GM19467 (cell line): ENCODE results near the gene ALDH1L1.

Source experiments
- ATAC-seq: cut with Tn5 transposase; IDR thresholded peaks from one replicate; pipeline ENCODE4 v1.9.1; 2021; ENCODE audit warnings: mild to moderate bottlenecking, moderate library complexity; ENCODE audit not compliant: unreplicated experiment

ALDH1L1 gene

DNA sequence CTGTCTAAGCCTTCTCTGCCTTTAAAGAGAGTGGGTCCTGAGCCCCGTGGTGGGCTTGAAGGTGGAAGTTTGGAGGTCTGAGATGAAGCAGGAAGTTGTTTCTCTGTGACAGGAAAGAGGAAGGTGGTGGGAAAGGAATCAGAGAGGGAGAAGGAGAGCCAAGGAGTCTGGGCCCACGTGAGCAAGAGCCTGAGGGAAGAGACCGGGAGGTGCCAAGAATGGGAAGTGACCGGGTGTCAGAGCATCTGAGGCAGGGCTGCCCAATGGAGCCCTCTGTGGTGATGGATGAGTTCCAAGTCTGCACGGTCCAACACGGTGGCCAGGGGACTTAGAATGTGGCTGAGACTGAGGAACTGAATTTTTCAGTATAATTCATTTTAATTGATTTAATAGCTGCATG lies 24.6 kb downstream of the ALDH1L1 start:
- ATAC-seq: no peak

DNA sequence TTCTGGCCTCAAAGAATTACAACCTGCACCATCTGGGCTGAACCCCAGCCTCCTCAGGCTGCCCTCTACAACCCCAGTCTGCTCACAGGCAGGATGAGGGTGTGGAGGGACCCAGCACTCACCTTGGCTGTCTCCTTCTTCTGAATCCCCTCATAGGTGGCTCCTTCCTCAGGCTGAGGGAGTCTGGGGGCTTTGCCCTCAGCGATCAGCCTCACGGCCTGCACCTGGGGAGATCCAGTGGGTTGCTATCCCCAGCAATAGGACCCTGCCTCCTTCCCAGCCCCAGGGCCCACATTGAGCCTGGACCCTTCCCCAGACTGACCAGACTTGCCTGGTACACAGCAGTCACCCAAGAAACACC lies 25.1 kb downstream of the ALDH1L1 start:
- ATAC-seq: no peak

DNA sequence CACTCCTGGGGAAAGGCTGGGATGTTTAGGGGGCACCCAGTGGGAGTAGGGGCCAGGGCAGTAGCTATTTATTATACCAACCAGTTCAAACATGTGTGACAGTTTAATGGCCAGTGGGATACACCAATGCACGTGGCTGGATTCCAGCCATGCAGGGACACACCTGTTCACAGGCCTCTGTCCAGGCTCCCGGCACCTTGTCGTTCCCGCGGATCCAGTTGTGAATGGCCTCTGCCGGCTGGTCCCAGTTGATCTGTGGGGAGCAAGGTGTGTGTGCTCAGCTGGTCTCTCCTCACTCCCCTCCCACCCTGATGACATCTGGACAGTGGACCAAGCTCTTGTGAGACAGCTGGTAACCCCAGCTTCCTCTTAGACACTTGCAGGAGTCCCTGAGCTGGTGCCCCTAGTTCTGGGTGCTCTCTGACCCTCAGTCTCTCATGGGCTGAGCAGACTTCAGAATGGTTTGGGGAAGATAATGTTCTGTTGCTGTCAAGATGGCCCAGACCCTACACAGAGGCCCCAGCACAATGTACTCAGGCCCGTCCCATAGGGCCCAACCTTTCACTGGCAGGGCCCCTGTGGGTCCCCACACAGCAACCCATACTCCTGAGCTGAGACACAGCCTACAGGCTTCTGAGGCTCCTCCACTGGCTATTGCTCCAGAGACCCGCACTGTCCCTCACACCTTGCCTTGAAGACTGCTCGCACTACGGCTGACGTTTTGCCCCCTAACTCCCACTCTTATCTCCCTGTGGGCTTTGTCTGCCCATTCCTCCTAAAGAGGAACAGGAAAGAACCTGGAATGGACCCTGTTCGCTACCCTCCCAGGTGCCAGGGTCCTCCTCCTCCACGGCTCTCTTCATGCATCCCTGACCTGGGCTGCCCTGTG lies 25.8 kb downstream of the ALDH1L1 start:
- no peak for ATAC-seq

DNA sequence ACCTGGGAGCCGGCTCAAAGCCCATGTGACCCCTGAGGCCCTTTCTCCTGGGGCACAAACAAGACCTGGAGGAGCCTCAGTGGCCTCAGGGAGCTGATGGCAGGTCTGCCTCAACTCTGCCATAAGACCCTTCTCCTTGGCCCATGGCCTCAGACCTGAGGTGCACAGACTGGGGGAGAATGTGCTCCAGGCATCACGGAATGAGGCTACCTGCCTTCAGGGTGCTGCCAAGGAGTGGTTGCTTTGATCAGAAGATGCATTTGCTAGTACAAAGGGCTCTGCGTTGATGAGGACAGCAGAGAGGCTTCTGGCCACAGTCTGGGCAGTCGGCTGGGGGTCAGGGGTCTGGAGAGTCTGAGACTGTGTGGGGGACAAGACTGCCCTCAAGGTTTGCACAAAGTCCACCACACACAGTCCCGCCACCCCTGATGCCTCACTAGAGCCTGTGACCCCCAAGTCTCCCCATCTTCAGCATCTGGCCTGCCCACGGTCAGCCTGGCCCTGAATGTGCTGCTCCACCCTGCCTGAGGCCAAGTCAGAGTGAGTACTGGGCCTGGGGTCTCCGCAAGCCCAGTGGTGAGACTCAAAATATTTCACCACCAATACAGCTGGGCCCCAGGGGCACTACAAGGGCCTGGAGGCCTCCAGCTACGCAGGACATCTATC lies 26.6 kb downstream of the ALDH1L1 start:
- ATAC-seq: no peak

DNA sequence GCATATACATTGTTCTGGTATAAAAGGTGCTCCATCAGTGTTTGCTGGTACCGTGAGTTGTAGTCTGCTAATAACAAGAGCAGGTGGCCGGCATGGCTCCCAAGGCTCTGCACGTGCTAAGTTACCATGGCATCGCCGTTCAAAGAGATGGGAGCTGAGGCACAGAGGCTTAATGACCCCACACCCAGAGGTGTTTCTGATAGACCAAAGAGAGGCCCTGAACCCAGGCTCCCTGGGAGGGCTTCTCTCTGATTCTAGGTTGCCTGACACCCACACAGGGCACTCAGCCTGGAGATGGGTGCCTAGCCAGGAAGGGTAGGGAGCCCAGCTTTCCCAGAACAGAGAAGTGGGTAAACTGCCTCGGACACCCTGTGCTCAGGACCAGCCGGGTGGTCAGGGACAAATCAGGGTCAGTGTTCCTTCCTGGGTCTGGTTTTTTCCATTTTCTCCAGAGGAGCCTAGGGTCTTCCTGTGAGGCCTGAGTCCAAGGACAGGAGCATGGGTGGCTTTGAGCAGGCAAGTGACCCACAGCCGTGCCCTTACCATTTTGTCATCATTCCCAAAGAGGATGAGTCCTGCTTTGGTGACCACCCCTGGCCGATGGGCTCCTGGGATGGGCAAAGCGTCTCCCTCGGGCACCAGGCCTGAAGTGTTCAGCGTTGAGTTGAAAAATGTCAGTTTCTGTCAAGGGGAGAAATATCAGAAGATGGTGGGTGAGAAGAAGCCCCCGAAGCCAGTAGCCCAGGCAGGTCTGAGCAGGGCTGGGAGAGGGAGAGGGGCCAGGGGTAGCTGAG lies 27.3 kb downstream of the ALDH1L1 start:
- ATAC-seq: no peak

DNA sequence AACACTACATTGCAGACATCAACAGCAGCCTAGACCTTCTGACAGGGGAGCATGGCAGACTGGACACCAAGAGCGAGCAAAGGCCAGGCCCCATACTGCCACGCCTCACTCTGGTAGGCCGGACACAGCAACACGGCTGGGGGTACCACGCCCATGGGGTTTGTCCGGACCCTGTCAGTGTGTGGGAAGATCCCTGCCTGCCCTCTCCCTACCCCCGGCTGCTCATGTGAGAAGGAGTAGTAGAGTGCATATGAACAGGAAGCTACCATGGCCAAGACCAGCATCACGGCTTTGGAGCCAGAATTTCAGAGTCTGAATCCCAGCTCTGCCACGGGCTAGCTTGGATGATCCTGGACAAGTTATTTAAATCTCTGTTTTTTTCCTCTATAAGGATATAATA lies 27.9 kb downstream of the ALDH1L1 start:
- ATAC-seq: no peak

DNA sequence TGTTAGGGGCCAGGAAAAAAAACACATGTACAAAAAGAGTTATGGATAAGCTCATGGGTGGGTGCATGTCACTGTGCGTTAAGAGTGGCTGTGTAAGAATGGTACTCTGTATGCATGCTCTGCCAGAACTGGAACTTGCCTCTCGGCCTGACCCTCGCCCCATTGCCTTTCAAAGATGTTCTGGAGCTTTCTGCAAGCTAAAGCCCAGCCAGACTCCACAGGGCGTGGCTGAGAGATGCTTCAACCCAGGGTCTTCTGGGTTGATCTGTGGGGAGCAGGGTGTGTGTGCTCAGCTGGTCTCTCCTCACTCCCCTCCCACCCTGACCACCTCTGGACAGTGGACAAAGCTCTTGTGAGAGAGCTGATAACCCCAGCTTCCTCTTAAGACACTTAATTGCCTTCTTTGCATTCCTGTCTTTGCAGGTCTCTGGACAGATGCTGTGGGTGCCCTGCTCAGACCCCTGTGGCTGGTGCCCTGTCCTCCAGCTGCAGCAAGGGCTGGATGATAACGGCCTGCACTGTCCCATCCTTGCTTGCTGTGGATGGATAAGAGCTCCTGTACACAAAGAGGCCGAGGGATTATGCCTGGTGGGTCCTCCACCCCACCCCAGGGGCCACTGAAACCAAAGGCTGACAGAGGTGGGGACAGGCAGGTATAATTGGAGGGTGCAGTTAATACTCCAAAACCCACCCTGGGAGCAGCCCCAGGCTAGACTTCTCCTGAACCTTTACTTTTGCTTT lies 28.7 kb downstream of the ALDH1L1 start:
- ATAC-seq: no peak

DNA sequence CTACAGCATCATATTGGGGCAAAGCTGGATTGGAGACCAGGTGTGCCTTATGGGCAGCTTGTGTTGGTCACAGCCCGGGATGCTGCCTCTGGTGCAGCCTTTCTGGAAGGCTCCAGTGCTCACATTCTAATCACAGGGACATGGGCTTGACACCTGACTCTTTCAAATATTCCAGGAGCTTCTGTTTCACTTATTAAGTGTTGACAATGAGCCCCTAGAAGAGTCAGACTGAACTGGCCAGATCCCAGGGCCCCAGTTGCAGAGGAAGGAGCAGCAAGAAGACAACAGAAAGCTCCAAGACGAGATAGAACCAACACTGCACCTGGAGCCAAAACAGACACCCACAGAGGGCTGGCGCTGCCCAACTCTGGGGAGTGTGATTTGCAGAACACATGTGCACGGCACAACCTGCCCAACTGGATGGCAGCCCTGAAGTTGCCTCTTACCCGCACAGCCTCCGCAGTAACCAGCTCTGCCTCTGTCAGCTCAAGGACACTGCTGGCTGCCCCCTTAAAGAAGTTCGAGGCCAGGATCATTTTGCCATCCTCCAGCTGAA lies 30.3 kb downstream of the ALDH1L1 start:
- ATAC-seq: no peak

DNA sequence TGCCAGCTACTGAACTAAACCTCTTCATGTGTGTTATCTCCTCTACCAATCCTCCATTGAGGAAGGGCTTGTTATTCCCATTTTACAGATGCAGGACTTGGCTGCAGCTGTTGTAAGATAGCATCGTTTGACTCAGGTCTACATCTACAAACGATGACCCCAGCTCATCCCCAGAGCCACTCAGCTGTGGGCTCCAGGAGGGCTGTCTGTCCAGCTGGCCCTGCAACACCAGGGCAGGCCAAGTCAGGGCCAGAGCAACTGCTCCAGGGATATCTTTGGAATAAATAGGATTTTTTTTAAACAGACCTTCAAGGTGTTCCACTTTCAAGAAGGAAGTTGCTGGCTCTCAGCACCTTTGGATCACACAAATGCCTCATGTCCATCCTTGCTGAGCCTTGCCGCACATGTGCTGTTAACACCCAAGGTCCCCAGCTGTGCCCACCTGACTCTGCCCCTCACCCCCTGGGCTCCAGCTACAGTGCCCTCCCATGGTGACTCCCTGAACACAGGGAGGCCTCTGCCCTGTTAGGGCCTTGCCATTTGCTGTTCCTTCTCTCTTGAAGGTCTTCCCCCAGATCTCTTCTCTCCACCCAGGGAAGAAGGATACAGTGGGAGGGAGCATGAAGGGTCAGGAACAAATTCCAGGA lies 31.0 kb downstream of the ALDH1L1 start:
- no peak for ATAC-seq

DNA sequence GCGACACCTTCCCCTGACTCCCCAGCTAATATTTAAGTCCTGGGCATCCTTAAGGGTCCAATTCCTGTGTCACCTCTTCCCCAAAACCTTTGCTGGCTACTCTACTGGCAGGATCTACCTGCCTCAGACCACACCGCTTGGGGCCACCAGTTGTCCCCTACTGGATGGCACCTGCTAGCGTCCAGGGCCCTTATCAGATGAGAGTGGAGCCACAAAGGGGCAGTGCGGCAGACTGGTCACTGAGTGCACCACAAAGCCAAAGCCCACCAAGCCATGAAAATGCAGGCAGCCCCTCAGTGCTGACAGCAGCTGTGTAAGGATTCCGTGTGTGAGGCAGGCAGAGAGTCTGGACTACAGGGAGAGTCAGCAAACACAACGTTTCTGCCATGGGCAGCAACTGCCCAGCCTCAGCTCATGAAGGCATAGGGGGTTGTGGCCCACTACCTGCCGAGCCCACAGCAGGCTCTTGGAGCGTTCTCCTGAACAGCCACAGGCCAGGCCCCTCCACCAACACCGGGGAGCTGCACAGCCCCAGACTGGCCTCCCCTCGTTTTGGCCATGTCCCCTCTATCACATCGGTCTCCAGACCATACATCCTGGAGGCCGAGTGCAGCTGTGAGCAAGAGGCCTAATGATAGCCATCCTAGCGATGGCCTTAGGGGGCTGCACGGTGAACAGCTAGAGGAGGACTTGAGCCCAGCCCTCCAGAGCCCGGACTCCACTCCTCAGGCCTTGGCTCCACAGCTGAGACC lies 32.3 kb downstream of the ALDH1L1 start:
- no peak for ATAC-seq

DNA sequence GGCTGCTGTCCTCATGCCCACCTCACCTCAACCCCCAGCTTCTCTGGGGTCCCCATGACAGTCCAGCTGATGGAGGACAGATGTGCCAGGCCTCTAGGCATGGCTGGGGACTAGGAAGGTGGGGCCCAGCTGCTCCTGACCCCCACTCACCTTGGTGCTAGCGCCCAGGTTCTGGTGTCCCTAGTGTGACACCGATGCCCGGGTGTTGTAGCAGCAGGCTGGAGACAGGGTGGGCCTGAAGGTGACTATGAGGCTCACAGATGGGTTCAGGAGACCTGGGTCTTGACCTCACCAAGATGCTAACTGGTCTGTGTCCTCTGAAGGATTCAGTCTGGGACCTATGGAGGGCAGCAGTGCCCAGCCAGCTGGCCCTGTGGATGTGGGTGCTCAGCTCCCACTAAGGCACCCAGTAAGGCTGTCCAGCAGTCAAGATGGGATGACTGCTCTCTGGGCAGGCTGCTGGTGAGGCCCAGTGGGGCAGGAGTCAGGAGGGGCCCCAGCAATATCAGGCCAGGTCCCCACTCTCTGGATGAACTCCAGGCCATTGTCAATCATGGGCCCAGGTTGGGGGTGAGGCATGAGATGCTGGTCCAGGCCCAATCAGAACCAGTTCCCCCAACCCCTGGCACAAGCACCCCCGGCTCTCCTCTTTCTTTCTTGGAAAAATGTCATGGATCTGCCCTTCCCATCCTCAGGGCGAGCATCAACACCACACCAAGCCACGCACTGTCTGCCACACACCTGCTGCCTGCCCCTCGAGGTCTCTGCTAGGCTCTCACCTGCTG lies 33.0 kb downstream of the ALDH1L1 start:
- ATAC-seq: no peak

DNA sequence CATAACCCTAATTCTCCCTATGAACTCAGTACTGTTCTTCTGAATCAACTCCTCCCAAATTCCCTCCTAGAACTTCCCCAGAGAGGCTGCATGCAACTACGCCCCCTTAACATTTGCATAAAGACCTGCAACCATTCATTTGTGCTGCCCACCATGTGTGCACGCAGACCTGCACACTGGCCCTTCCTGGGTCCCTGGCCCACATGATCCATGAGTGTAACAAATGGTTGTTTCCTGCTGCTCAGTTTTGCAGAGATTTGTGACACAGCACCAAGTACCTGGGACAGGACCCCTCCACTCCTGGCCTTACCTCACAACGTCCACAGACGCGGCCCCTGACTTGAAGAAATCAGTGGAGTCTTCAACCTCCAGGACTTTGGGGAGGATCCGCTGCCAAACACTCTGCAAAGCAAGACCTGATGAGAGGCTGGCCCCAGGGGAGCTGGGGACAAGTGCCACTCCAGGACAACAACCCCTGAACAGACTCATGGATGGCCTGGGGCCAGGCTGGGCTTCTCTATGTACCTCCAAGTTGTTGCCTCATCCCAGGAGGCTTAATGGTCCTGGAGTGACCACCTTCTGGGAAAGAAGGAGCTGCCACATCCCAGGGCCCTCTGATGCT lies 33.8 kb downstream of the ALDH1L1 start:
- no peak for ATAC-seq

DNA sequence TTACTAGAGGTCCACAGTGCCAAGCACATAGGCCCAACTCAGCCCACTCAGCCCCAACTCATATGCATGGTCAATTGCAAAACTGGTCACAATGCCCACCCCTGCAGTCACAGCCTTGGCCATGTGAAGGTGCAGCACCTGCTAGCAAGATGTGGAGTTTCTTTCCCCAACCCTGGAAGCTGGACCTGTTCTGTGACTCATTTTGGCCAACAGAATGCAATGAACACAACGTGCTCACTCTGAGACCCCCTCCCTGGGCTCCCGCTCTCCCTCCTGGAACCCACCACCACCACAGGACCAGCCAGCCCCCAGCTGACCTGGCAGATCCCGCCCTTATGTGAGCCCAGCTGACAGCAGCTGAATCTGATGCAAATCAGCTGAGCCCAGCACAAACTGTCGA lies 34.4 kb downstream of the ALDH1L1 start:
- no peak for ATAC-seq

DNA sequence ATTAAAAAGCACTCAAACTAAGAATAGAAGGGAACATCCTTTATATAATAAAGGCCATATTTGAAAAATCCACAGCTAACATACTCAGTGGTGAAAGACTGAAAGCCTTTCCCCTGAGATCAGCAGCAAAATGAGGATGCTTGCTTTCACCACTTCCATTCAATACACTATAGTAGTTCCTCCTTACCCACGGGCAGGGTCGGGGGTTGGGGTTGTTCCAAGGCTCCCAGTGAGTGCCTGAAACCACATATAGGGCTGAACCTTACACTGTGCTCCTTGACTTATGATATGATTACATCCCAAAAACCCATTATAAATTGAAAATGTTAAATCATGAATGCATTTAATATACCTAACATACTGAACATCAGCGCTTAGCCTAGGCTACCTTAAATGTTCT lies 37.7 kb downstream of the ALDH1L1 start:
- ATAC-seq: no peak

DNA sequence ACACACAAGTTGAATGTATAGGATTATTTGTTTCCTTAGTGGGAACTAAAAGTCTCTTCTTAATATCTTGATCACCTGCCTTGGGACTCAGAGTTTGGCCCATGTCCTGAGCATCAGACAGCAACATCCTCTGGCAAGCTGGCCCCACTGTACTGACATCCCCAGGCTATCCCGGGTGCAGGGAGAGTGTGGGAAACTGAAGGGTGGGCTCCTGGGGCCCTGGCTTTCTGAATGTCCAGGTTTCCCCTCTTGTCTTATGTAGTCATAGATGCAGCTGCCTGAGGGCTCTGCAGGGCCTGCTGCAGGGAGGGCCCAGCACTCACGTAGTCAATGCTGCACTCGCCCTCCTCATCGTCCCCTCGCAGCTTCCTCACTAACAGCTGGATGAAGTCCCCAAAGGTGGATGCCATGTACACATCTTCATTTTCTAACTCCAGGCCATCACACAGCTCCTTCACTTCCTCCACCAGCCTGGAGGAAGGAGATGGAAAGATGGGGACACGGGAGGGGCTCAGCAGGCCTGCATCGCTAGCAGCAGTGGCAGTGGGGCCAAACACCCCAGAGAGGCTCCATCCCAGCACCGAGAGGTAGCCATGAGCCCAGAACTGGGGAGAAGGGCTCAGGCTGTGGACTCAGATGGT lies 42.8 kb downstream of the ALDH1L1 start:
- no peak for ATAC-seq

DNA sequence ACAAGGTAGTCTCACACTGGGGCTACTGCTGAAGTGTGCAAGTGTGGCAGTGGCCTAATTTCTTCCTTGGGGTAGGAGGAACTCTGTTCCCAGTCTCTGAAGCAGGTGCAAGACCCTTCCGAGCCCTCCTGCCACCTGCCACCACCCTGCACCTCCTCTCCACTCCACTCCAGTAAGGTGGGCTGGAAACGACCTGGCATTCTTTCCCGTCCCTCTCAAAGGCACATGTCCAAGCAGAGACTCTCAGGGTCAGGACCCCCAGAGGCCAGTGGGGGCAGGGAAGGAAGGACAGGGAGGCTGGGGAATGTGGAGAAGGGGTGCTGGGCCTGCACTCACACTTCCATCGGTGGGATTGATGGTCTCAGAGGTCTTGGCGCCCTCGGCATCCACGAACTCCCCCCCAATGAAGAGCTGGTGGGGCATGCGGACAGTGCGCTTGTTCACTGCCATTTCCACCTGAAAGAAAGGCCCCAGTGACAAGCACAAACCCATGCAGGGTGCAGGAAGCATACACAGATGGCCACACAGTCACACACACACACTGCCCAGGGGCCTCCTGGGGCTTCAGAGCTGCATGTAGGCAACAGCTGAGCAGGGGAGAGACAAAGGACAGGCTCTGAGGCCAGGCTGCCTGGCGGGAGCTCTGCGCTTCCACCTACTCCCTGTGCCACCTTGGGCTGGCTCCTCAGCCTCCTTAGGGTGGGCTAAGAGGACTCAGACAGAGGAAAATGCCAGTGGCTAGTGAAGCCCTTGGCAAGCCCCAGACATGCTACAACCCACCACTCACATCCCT lies 43.8 kb downstream of the ALDH1L1 start:
- no peak for ATAC-seq
